Motor neuron (in vitro differentiated cells): Measurements from ENCODE around the gene RAC3. TPM values are rescaled to one million over a fixed set of nuclear protein-coding genes. Genes with fewer than 3 reads are reported as not detected.

Experiments used
- ATAC-seq, 8 experiments: fragments of 200-7000 bp; cut with Tn5 transposase; replicated peaks in 6 of 8; 2 replicates each; pipeline ENCODE4 v1.8.0; 2021; ENCODE audit warnings: mild to moderate bottlenecking in 8 of 8, moderate library complexity in 8 of 8
- H3K27ac ChIP-seq, 2 donors: fragments of 250-450 bp; sonication (Bioruptor Pico); 2 replicates each; pipeline ENCODE4 v1.9.0; 2021; ENCODE audit warnings: antibody characterized with exemption in 2 of 2, mild to moderate bottlenecking in 2 of 2, moderate library complexity in 1 of 2
- H3K4me1 ChIP-seq, 2 donors: fragments of 250-450 bp; sonication (Bioruptor Pico); replicated peaks in 1 of 2; 2 replicates each; pipeline ENCODE4 v1.6.1; 2021; ENCODE audit warnings: antibody characterized with exemption in 2 of 2, mild to moderate bottlenecking in 2 of 2, moderate library complexity in 1 of 2
- H3K4me3 ChIP-seq, 5 donors: fragments of 250-450 bp; sonication (Bioruptor Pico); 2 replicates each; pipeline ENCODE4 v1.9.0; 2021; ENCODE audit warnings: antibody characterized with exemption in 5 of 5, mild to moderate bottlenecking in 5 of 5, moderate library complexity in 4 of 5
- WGBS, 10 experiments: fragments of 450-650 bp; shearing (Covaris generic); methylation state at CpG; one replicate each; pipeline ENCODE4 v1.0.0; 2022; 5-methylcytosine and 5-hydroxymethylcytosine counted together
- in situ Hi-C, 9 experiments: fragments of 400-800 bp; cut with MboI; loops; one replicate each; pipeline ENCODE4 v1.15.0; 2021; ENCODE audit warnings: low sequenced_read_pairs in 9 of 9, low pct_unique_long_range_greater_than_20kb in 2 of 9; ENCODE audit not compliant: unreplicated experiment in 9 of 9
- total RNA-seq, 8 experiments: library from RNA; unstranded; fragments of 300-600 nt; gene quantifications; 2 replicates each; pipeline versions ENCODE4 v1.2.3 to v1.2.4, GENCODE V29; 2022

RAC3 gene
- total RNA-seq, 8 experiments from 2014 or later, result 1.8 to 92.9 (median 52.3) TPM

- H3K27ac ChIP-seq, result no peak overlapping the region
- in situ Hi-C loops, result no loop called here
- peaks cover 12 to 13% of the 10 kb centered on the region in 2 donors for H3K4me1 ChIP-seq
- 67 to 100% (median 82%) methylated on average over 1 to 10 of the region's 24 CpGs; no CpG with 5 or more reads in 6 of the 10 experiments for WGBS, 10 experiments
- no peak for ATAC-seq
- no peak overlapping the region for H3K4me3 ChIP-seq
These were observed 30.9 kb downstream of the RAC3 start for GRCh38 chr17:82062076-82062983.

DNA sequence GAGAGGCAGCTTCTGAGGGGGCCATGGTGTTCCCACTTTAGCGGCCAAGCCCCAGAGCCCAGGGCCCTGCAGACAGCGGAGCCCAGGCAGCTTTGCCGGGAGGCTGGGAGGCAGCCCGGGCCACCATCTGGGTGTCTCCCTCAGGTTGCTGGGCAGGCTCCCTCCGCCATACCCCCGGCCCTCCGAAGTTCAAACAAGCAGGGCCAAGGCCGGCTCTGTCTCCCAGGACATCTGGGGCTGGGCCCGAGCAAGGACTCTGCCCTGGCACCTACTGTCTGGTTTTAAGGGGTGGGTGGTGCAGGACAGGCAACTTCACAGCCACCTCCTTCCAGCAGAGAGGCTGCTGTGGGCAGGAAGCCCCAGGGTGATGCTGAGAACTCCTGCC is 31.5 kb downstream of the RAC3 start:
- in situ Hi-C loops, result no loop called here
- Histone ChIP-seq H3K27ac (no peak overlapping the region), H3K4me3 (no peak overlapping the region), H3K4me1 (peaks cover 12 to 13% of the 10 kb centered on the region in 2 donors)
- ATAC-seq, result no peak
- WGBS, 10 experiments, result 96% methylated on average over 5 of the region's 9 CpGs; no CpG with 5 or more reads in 9 of the 10 experiments

DNA sequence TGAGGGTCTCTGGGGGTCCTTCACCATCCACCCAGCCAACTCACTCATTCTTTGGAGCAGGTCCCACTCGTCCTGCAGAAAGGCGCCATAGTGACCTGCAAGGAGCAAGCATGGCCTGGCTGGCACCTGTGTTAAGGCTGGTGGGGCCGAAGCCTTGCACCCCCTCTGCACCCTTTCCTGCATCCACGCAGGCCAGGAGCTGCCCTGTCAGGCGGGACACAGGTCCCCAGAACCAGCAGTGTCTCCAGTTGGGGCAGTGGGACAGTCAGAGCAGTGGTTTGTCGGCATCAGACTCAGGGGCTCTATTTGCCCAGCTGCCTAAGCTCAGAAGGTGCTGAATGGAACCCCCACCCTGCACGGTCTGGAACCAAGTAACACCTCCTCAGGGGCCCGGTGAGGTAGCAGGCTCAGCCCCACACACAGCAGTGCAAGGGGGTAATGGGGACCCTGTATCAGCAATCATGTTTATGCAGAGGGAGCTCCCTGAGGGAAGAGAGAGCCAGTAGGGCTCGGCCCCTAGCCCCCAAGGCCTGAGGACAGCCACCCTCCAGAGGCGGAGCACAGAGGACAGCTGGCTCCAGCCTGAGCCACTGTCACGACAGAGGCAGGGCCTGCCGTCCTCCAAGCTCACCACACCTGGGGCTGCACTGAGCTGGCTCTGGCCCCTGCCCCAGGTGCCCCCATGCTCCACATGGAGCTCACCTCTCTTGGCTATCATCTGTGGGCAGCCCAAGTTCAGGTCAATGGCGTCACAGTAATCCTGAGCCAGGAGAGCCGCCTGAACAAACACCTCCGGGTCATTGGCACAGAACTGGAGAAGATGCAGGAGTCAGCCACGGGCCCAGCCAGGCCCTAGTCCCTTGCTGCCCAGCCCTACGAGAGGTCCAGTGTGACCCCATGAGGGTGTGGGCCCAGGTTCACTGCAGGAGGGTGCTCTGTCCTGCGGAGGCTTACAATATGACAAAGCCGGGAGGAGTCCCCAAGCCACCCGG is 32.2 kb downstream of the RAC3 start:
- H3K4me3 ChIP-seq, result no peak overlapping the region
- in situ Hi-C loops, result no loop called here
- no peak for ATAC-seq
- H3K4me1 ChIP-seq, result peaks cover 12 to 13% of the 10 kb centered on the region in 2 donors
- H3K27ac ChIP-seq, result no peak overlapping the region
- 60 to 100% (median 86%) methylated on average over 1 to 7 of the region's 20 CpGs; no CpG with 5 or more reads in 5 of the 10 experiments for WGBS, 10 experiments

DNA sequence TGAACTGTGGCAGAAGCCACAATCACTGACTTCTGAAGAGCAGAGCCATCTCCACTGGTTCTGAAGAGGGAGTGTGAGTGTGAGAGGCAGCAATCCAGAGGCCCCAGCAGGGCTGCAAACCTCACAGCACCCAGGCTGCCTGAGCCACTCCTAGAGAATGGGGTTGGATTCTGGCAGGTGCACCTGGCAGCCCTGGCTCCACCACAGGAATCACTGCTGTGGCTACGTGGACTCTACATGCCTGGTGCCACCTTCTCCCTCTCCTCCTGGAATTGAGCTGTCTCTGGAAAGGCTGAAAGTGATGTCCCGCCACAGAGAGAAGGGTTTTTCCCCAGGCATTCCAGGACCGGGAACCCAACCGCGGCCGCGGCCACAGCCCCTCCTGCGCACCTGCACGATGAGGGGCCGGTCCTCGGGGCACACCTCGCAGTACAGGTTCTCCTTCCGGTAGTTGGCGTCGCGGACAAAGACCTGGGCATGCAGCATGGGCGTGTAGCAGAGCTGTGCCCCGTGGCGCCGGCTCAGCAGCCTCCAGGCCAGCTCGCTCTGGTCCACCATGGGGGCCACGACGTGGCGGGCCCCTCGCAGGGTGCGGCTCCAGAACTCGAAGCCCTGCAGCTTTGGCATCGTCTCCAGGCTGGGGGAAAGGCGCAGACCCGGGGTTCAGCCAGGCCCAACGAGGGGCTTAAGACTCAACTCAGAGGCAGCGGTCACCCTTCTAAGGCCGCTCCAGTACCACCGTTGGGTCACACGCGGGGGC is 33.1 kb downstream of the RAC3 start:
- WGBS, 10 experiments, result 20 to 80% (median 71%) methylated on average over 1 to 13 of the region's 36 CpGs; no CpG with 5 or more reads in 6 of the 10 experiments
- in situ Hi-C loops, result no loop called here
- peak overlapping the region in 1 of 2 donors; percentile 89 for H3K27ac ChIP-seq

DNA sequence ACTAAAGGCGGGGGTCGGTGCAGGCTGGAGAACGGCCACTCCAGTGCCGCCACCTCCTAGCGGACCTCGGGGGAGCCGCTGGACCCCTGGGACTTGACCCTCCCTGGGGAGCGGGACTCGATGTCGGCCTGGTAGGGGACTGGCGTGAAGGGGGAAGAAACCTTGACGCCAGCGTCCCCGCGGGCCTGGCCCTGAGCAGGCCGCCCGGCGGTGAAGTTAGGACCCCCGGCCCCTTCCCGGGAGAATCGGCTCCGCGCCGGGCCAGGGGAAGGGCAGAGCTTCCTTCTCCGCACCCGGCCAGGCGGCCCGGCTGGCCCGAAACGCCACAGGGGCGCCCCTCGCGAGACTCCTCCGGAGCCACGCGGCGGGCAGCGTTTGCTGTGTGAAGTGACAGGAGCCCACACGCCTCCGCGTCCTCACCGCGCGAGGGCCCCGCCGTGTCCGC is 33.7 kb downstream of the RAC3 start:
- H3K4me3 ChIP-seq, result peak overlapping the region; percentile 82 to 100 (median 88)
- peak overlapping the region; percentile 54 to 89 for H3K27ac ChIP-seq
- ATAC-seq, result peak; percentile 51 to 83 (median 63)
- in situ Hi-C loops, result no loop called here
- 0% methylated on average over 3 of the region's 47 CpGs; no CpG with 5 or more reads in 8 of the 10 experiments for WGBS, 10 experiments
- H3K4me1 ChIP-seq, result peaks cover 12 to 13% of the 10 kb centered on the region in 2 donors

More for the DNA sequence above, 33.1 kb downstream of the RAC3 start:
- Histone ChIP-seq H3K4me3 (peak overlapping the region; percentile 82 to 100 (median 88)), H3K4me1 (peaks cover 12 to 13% of the 10 kb centered on the region in 2 donors)
- ATAC-seq, result peak in 4 of 8 experiments; percentile 2 to 10 (median 5)

- Histone ChIP-seq H3K4me1 (peaks cover 12 to 13% of the 10 kb centered on the region in 2 donors), H3K27ac (peak within 1 kb of the TSS; percentile 54 to 89), H3K4me3 (peak within 1 kb of the TSS; percentile 82 to 100 (median 88))
- in situ Hi-C loops, result no loop called here
- ATAC-seq, result peak; percentile 79 to 88 (median 84)
- 77 to 100% (median 81%) methylated on average over 1 to 12 of the region's 88 CpGs; no CpG with 5 or more reads in 6 of the 10 experiments for WGBS, 10 experiments
These were observed 34.3 kb downstream of the RAC3 start, which contains the start of gene DUS1L for GRCh38 chr17:82065638-82066303. DUS1L (minus strand) TSS chr17:82065804; CDS start chr17:82065059, 745 bp downstream.

GRCh38 chr17:82070611-82071010 is 39.1 kb downstream of the RAC3 start:
- Histone ChIP-seq H3K4me1 (peaks cover 5 to 6% of the 10 kb centered on the region in 2 donors), H3K4me3 (no peak overlapping the region), H3K27ac (no peak overlapping the region)
- in situ Hi-C loops, result no loop called here
- ATAC-seq, result no peak

DNA sequence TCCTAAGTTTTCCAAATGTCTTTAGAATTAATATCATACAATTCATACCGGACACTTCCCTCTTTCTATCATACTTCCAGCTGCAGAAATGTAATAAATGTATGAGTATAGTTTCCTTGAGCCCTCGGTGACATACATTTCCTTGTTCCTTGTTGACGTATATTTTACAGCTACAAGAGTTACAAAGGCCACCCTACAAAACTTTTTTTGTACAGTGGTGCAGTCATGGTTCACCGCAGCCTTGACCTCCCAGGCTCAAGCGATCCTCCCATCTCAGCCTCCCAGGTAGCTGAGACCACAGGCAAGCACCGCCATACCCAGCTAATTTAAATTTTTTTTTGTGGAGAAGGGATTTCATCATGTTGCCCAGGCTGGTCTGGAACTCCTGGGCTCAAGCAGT is 41.3 kb downstream of the RAC3 start:
- no peak for ATAC-seq
- Histone ChIP-seq H3K4me1 (no peaks in the 10 kb centered on the region), H3K4me3 (no peak overlapping the region), H3K27ac (no peak overlapping the region)
- WGBS, 10 experiments, result 47 to 100% (median 83%) methylated on average over 1 to 6 of the region's 6 CpGs
- in situ Hi-C loops, result no loop called here

GRCh38 chr17:82073446-82073845 is 42.0 kb downstream of the RAC3 start:
- Histone ChIP-seq H3K4me3 (no peak overlapping the region), H3K4me1 (no peaks in the 10 kb centered on the region), H3K27ac (no peak overlapping the region)
- WGBS, 10 experiments, result 58 to 90% (median 82%) methylated on average over 1 to 9 of the region's 9 CpGs; no CpG with 5 or more reads in 1 of the 10 experiments
- peak in 1 of 8 experiments; percentile 1 for ATAC-seq
- in situ Hi-C loops, result no loop called here

DNA sequence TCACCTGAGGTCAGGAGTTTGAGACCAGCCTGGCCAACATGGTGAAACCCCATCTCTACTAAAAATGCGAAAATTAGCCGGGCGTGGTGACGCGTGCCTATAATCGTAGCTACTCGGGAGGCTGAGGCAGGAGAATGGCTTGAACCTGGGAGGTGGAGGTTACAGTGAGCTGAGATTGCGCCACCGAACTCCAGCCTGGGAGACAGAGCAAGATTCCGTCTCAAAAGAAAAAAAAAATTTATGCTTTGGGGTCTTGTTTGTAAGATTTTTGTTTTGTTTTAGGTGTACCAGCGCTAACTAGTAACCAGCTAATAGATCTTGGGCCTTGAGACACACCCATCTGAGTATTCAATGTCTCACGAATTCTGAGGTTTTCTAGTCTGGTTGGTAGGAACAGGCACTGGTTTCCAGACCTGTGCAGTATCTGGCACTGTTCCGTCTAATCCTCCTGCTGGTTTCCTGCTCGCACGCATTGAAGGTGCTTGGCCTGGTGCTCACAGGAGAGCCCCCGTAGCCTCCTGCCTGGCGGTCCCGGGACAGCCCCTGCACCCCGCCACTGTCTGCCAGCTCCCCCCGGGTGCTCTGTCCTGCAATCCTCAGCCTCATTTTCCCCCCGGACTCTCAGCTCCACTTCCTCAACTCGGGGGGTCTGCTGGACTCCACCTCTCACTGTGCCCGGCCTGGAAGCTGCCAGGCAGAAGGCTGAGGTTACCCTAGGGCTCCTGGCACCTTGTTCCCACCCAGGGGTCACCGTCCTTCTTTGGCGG is 44.7 kb downstream of the RAC3 start:
- Histone ChIP-seq H3K4me1 (no peaks in the 10 kb centered on the region), H3K4me3 (no peak overlapping the region), H3K27ac (no peak overlapping the region)
- 20 to 100% (median 87%) methylated on average over 1 to 19 of the region's 25 CpGs; no CpG with 5 or more reads in 1 of the 10 experiments for WGBS, 10 experiments
- ATAC-seq, result peak in 2 of 8 experiments; percentile 0 to 3
- in situ Hi-C loops, result no loop called here
